ENCODE data around the gene PATE3. TPM values are rescaled to one million over a fixed set of nuclear protein-coding genes. Genes with fewer than 3 reads are reported as not detected.

PATE3 gene
- total RNA-seq, 4 donors from 2014 or later = not detected

DNA sequence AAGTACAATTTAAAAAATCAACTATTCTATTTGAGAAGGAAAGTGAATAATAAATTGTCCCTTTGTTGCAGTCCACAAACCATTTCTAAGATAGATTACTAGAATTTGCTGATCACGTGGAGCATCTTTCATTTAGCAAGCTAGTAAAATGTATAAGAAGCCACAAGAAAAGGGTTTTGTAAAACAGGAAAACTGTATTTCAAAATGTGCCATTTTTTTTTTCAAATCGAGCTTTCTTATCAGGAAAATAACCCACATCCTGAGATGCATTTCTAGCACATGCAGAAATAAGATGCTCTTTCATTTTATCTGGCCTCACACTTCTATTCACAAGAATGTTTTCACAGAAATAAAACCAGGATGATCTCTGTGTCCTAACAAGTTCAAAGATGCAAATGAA, 3.2 kb upstream of the PATE3 start:
- Histone ChIP-seq H3K4me1 (no peaks in the 10 kb centered on the region), H3K27me3 (no peaks in the 10 kb centered on the region), H3K36me3 (no peaks in the 10 kb centered on the region), H3K9me3 (no peaks in the 10 kb centered on the region), H3K4me3 (no peak overlapping the region), H3K27ac (no peak overlapping the region)
- TF ChIP-seq, protein P1, sequence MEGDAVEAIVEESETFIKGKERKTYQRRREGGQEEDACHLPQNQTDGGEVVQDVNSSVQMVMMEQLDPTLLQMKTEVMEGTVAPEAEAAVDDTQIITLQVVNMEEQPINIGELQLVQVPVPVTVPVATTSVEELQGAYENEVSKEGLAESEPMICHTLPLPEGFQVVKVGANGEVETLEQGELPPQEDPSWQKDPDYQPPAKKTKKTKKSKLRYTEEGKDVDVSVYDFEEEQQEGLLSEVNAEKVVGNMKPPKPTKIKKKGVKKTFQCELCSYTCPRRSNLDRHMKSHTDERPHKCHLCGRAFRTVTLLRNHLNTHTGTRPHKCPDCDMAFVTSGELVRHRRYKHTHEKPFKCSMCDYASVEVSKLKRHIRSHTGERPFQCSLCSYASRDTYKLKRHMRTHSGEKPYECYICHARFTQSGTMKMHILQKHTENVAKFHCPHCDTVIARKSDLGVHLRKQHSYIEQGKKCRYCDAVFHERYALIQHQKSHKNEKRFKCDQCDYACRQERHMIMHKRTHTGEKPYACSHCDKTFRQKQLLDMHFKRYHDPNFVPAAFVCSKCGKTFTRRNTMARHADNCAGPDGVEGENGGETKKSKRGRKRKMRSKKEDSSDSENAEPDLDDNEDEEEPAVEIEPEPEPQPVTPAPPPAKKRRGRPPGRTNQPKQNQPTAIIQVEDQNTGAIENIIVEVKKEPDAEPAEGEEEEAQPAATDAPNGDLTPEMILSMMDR (IDR thresholded peaks at IDR 0.05) = no peak
- no peak for DNase-seq
- 55 to 56% methylated on average over 2 of the region's 2 CpGs for WGBS, 2 donors
- intact Hi-C loops (cut with DNase I) = no loop called here

DNA sequence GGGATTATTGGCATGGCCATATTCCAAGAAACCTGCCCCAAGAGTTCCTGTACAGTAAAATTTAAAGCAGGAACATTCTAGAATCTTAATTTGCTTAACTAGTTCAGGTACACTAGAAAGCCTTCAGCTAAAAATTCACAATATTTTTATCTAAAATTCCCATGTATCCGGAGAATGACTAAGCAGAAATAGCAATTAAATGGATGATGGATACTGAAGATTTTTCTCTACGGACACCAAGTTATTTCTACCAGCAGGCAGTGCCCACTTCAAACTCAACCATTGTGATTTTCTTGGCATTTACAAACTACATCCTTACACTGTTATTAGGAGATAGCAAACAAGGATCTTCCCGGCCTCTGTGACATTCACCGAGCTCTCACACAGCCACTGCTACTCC, 2.9 kb downstream of the PATE3 start:
- 96 to 98% methylated on average over 4 of the region's 4 CpGs for WGBS, 2 donors
- intact Hi-C loops (cut with DNase I) = no loop called here
- no peaks in the 10 kb centered on the region for H3K27me3 ChIP-seq
- no peak for DNase-seq
- no peaks in the 10 kb centered on the region for H3K36me3 ChIP-seq
- H3K4me3 ChIP-seq = no peak overlapping the region
- no peaks in the 10 kb centered on the region for H3K4me1 ChIP-seq
- no peaks in the 10 kb centered on the region for H3K9me3 ChIP-seq
- no peak for TF ChIP-seq POLR2A (IDR thresholded peaks at IDR 0.05)
- TF ChIP-seq, protein P1 (IDR thresholded peaks at IDR 0.05) = no peak
- H3K27ac ChIP-seq = no peak overlapping the region

DNA sequence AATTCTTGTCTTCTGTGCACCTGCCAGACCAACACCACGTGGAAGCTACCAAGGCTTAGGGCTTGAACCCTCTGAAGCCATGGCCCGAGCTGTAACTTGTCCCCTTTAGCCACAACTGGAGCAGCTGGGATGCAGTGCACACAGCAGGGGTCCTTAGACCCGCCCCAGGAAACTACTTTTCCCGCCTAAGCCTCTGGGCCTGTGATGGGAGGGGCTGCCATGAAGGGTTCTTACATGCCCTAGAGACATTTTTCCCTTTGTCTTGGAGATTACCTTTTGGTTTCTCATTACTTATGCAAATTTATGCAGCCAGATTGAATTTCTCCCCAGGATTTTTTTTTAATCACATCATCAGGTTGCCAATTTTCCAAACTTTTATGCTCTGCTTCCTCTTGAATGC, 9.7 kb downstream of the PATE3 start:
- Histone ChIP-seq H3K27me3 (no peaks in the 10 kb centered on the region), H3K36me3 (no peaks in the 10 kb centered on the region), H3K9me3 (peaks cover 0 to 6% (median 0%) of the 10 kb centered on the region in 3 donors), H3K4me1 (no peaks in the 10 kb centered on the region), H3K27ac (no peak overlapping the region), H3K4me3 (no peak overlapping the region)
- intact Hi-C loops (cut with DNase I) = no loop called here
- no peak for TF ChIP-seq POLR2A (IDR thresholded peaks at IDR 0.05)
- TF ChIP-seq, protein P1 (IDR thresholded peaks at IDR 0.05) = no peak
- no peak for DNase-seq
- WGBS, 2 donors = 10 to 37% methylated on average over 2 to 4 of the region's 4 CpGs

DNA sequence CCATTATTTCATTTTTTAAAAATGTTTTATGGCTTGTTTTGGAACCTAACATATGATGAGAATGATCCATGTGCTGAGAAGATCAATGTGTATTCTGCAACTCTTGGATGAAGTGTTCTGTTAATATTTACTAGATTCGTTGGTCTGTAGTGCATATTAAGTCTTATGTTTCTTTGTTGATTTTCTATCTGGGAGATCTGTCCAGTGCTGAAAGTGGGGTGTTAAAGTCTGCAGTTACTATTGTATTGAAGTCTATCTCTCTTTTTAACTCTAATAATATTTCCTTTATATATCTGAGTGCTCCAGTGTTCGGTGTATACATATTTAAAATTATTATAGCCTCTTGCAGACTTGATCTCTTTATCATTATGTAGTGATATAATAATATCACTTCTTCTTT, 11.9 kb downstream of the PATE3 start:
- 64 to 70% methylated on average over 2 of the region's 2 CpGs for WGBS, 2 donors
- intact Hi-C loops (cut with DNase I) = no loop called here
- no peak for DNase-seq

DNA sequence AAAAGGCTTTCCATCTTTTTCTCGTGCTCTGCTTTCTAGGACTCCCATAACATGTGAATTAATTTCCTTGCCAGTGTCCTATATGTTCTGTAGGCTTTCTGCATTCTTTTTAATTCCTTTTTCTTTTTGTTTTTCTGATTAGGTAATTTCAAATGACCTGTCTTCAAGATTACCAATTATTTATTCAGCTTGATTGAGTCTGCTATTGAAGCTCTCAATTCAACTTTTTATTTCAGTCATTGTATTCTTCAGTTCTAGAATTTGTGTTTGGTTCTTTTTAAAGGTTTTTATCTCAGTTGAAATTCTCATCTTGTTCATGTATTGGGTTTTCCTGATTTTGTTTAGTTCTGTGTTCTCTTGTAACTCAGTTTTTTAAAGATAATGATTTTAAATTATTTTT, 14.5 kb downstream of the PATE3 start:
- DNase-seq = no peak
- 38 to 65% methylated on average over 1 of the region's 1 CpG for WGBS, 2 donors
- peaks cover 0 to 16% (median 0%) of the 10 kb centered on the region in 3 donors for H3K9me3 ChIP-seq
- intact Hi-C loops (cut with DNase I) = no loop called here
- H3K27ac ChIP-seq = no peak overlapping the region
- H3K4me1 ChIP-seq = no peaks in the 10 kb centered on the region
- TF ChIP-seq POLR2A (IDR thresholded peaks at IDR 0.05) = no peak
- TF ChIP-seq, protein P1 (IDR thresholded peaks at IDR 0.05) = no peak
- no peaks in the 10 kb centered on the region for H3K36me3 ChIP-seq
- no peak overlapping the region for H3K4me3 ChIP-seq
- no peaks in the 10 kb centered on the region for H3K27me3 ChIP-seq

More for the DNA sequence above, 11.9 kb downstream of the PATE3 start:
- no peaks in the 10 kb centered on the region for H3K27me3 ChIP-seq
- no peak overlapping the region for H3K27ac ChIP-seq
- no peaks in the 10 kb centered on the region for H3K36me3 ChIP-seq
- TF ChIP-seq, protein P1 (IDR thresholded peaks at IDR 0.05) = no peak
- TF ChIP-seq POLR2A (IDR thresholded peaks at IDR 0.05) = no peak
- H3K9me3 ChIP-seq = peaks cover 0 to 16% (median 0%) of the 10 kb centered on the region in 3 donors
- H3K4me1 ChIP-seq = no peaks in the 10 kb centered on the region
- no peak overlapping the region for H3K4me3 ChIP-seq

Data from esophagus squamous epithelium (tissue), 5 donors.